Uterus (tissue), 4 donors: ENCODE results near the gene MFSD8. TPM values are rescaled to one million over a fixed set of nuclear protein-coding genes. Genes with fewer than 3 reads are reported as not detected.

ENCODE experiments used
- DNase-seq, 2 donors: peaks; one replicate each; pipeline ENCODE4 v3.0.0-alpha.2; 2019 to 2020
- H3K27ac ChIP-seq, 2 donors: fragments of 200-600 bp; sonication (generic); 1 replicate in 1 of 2; 2 replicates in 1 of 2; pipeline ENCODE4 v1.5.1; 2016 to 2018
- H3K27me3 ChIP-seq, 2 donors: fragments of 200-600 bp; sonication (generic); one replicate each; pipeline ENCODE4 v1.5.1; 2018 to 2019; ENCODE audit warnings: control low read depth in 1 of 2
- H3K36me3 ChIP-seq, 2 donors: fragments of 200-600 bp; sonication (generic); one replicate each; pipeline ENCODE4 v1.5.1; 2019; ENCODE audit warnings: control low read depth in 1 of 2
- H3K4me1 ChIP-seq, 2 donors: fragments of 200-600 bp; sonication (generic); one replicate each; pipeline ENCODE4 v1.5.1; 2018 to 2019; ENCODE audit warnings: control low read depth in 1 of 2
- H3K4me3 ChIP-seq, 2 donors: fragments of 200-600 bp; sonication (generic); 1 replicate in 1 of 2; 2 replicates in 1 of 2; pipeline ENCODE4 v1.5.1; 2018 to 2019; ENCODE audit warnings: mild to moderate bottlenecking in 1 of 2
- H3K9me3 ChIP-seq, 2 donors: fragments of 200-600 bp; sonication (generic); one replicate each; pipeline ENCODE4 v1.5.1; 2019; ENCODE audit warnings: control low read depth in 1 of 2
- CTCF ChIP-seq, 4 experiments: fragments of 200-600 bp in 2 of 4; fragments of 450-650 bp in 2 of 4; sonication (generic) in 2 of 4; IDR thresholded peaks; one replicate each; pipeline ENCODE4 v1.5.1; 2016 to 2019; ENCODE audit warnings: antibody characterized with exemption in 4 of 4, mild to moderate bottlenecking in 2 of 4, moderate library complexity in 1 of 4
- POLR2A ChIP-seq, 2 donors: fragments of 450-650 bp; IDR thresholded peaks; one replicate each; pipeline ENCODE4 v1.6.1; 2016; ENCODE audit warnings: antibody characterized with exemption in 2 of 2, mild to moderate bottlenecking in 1 of 2, moderate library complexity in 1 of 2
- intact Hi-C: fragments of 100-400 bp; cut with DNase I; formaldehyde crosslinking; loops from one replicate; pipeline ENCODE4 v1.15.1; 2023; ENCODE audit warnings: low total_unique reads
- total RNA-seq, 4 donors: library from RNA; depleted of rRNA in 3 of 4; stranded (reverse); fragments of >200 nt in 3 of 4; gene quantifications; one replicate each; pipeline versions ENCODE4 v1.1.0 to v1.2.4, GENCODE V29; 2014 to 2023
- donor health status: DM: yes; HTN: yes; CAD: no.

Gene MFSD8
- total RNA-seq, 4 donors from 2014 or later = 36.4 to 121 (median 61.0) TPM

- intact Hi-C loops = no loop called here
- TF ChIP-seq POLR2A (IDR thresholded peaks at IDR 0.05) (no peak), CTCF (IDR thresholded peaks at IDR 0.05) (no peak)
- Histone ChIP-seq H3K4me3 (no peak overlapping the region), H3K27me3 (no peaks in the 10 kb centered on the region), H3K36me3 (no peaks in the 10 kb centered on the region), H3K9me3 (peaks cover 0 to 4% of the 10 kb centered on the region in 2 donors), H3K27ac (no peak overlapping the region), H3K4me1 (no peaks in the 10 kb centered on the region)
- DNase-seq = no peak
Measured at GRCh38 chr4:127995776-127996175, 30.8 kb upstream of the MFSD8 start.

GRCh38 chr4:127993151-127993550 is 28.2 kb upstream of the MFSD8 start:
- Histone ChIP-seq H3K27ac (no peak overlapping the region), H3K4me3 (no peak overlapping the region), H3K36me3 (no peaks in the 10 kb centered on the region), H3K4me1 (no peaks in the 10 kb centered on the region), H3K27me3 (no peaks in the 10 kb centered on the region), H3K9me3 (peaks cover 0 to 4% of the 10 kb centered on the region in 2 donors)
- intact Hi-C loops = no loop called here
- no peak for TF ChIP-seq CTCF (IDR thresholded peaks at IDR 0.05)
- no peak for TF ChIP-seq POLR2A (IDR thresholded peaks at IDR 0.05)
- DNase-seq = no peak

- Histone ChIP-seq H3K36me3 (no peaks in the 10 kb centered on the region), H3K9me3 (no peaks in the 10 kb centered on the region), H3K4me3 (no peak overlapping the region), H3K27ac (no peak overlapping the region), H3K4me1 (no peaks in the 10 kb centered on the region), H3K27me3 (no peaks in the 10 kb centered on the region)
- DNase-seq = no peak
- intact Hi-C loops = no loop called here
- no peak for TF ChIP-seq POLR2A (IDR thresholded peaks at IDR 0.05)
- no peak for TF ChIP-seq CTCF (IDR thresholded peaks at IDR 0.05)
Measured at GRCh38 chr4:127988638-127989037, 23.7 kb upstream of the MFSD8 start.

- Histone ChIP-seq H3K27me3 (no peaks in the 10 kb centered on the region), H3K36me3 (no peaks in the 10 kb centered on the region)
Measured at GRCh38 chr4:127985989-127986388, 21.0 kb upstream of the MFSD8 start.

GRCh38 chr4:127982445-127982844 is 17.5 kb upstream of the MFSD8 start:
- no peak for DNase-seq
- H3K36me3 ChIP-seq = no peaks in the 10 kb centered on the region
- H3K27me3 ChIP-seq = no peaks in the 10 kb centered on the region
- H3K27ac ChIP-seq = no peak overlapping the region
- H3K4me1 ChIP-seq = no peaks in the 10 kb centered on the region
- no peaks in the 10 kb centered on the region for H3K9me3 ChIP-seq
- TF ChIP-seq CTCF (IDR thresholded peaks at IDR 0.05) = no peak
- no peak for TF ChIP-seq POLR2A (IDR thresholded peaks at IDR 0.05)
- H3K4me3 ChIP-seq = no peak overlapping the region
- intact Hi-C loops = no loop called here

More at GRCh38 chr4:127985989-127986388, 21.0 kb upstream of the MFSD8 start:
- DNase-seq = no peak
- TF ChIP-seq CTCF (IDR thresholded peaks at IDR 0.05) = no peak
- TF ChIP-seq POLR2A (IDR thresholded peaks at IDR 0.05) = no peak
- no peak overlapping the region for H3K27ac ChIP-seq
- H3K9me3 ChIP-seq = no peaks in the 10 kb centered on the region
- no peaks in the 10 kb centered on the region for H3K4me1 ChIP-seq
- no peak overlapping the region for H3K4me3 ChIP-seq
- intact Hi-C loops = no loop called here
